GM19397 (cell line): ENCODE results near the gene LSMEM2.
A peak's percentile ranks its signal among the peaks of the same experiment; 100 is the strongest.
"Not testable (repeated sequence)": the region's sequence is repeated elsewhere in the genome, so short reads cannot be mapped to it uniquely, and the experiment has no call there.

Experiments used
- ATAC-seq: cut with Tn5 transposase; IDR thresholded peaks from one replicate; pipeline ENCODE4 v1.9.1; 2021; ENCODE audit warnings: mild to moderate bottlenecking, moderate library complexity; ENCODE audit not compliant: unreplicated experiment

The LSMEM2 gene

DNA sequence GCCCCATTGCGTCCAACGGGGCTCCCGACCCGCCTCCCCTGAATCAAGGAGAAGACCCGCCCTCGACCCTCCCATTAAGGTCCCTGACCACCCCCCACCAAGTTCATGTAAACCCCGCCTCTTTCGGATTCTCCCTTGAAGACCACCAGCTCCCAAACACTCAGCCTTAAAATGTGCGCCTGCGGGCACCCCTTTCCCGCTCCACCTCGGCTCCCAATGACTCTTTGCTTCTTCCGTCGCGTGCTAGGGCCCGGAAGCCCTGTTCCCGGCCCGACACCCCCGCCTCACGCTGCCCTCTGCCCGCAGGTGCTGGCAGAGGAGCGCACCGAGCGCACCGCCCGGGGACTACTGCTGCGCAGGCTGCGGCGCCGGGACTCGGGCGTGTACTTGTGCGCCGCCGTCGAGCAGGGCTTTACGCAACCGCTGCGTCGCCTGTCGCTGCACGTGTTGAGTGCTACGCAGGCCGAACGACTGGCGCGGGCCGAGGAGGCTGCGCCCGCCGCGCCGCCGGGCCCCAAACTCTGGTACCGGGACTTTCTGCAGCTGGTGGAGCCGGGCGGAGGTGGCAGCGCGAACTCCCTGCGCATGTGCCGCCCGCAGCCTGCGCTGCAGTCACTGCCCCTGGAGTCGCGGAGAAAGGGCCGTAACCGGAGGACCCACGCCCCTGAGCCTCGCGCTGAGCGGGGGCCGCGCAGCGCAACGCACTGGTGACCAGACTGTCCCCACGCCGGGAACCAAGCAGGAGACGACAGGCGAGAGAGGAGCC, 2.7 kb upstream of the LSMEM2 start:
- no peak for ATAC-seq

DNA sequence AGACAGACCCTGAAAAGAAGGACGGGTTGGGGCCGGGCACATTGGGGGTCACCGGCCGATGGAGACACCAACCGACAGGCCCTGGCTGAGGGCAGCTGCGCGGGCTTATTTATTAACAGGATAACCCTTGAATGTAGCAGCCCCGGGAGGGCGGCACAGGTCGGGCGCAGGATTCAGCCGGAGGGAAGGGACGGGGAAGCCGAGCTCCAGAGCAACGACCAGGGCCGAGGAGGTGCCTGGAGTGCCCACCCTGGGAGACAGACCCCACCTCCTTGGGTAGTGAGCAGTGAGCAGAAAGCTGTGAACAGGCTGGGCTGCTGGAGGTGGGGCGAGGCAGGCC, 2.2 kb upstream of the LSMEM2 start:
- ATAC-seq, result no peak

DNA sequence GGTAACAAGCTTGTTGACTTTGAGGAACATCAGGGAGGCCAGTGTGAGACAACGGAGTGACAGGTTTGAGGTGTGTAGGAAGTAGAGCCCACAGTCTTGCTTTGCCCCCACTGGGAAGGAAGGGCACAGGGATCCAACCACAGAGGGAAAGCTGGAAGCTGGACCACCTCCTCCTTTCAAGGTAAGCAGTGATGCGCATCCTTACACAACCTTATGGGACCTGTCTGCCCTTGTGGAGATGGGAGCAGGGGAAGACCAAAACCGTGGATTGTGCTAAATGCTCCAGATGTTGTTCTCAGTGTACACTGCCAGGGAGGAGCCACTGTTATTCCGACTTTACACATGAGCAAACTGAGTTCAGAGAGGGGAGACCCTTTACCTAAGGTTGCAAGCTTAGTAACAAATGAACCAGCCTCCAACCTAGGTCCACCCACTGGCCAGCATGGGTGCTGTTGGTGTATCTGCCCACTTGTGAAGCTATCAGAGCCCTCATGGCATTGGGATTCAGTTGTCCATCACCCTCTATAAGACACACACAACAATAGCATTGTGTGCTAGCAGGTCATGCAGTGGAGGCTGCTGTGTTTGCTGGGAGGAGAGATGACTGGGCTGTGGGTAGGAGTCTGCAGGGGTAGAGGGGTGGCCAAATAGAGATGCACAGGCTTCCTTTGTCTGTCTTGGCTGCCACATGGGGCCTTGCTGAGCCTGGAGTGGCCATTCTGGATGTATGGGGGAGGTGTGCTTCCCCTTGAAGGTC, 586 bp upstream of the LSMEM2 start:
- no peak for ATAC-seq

DNA sequence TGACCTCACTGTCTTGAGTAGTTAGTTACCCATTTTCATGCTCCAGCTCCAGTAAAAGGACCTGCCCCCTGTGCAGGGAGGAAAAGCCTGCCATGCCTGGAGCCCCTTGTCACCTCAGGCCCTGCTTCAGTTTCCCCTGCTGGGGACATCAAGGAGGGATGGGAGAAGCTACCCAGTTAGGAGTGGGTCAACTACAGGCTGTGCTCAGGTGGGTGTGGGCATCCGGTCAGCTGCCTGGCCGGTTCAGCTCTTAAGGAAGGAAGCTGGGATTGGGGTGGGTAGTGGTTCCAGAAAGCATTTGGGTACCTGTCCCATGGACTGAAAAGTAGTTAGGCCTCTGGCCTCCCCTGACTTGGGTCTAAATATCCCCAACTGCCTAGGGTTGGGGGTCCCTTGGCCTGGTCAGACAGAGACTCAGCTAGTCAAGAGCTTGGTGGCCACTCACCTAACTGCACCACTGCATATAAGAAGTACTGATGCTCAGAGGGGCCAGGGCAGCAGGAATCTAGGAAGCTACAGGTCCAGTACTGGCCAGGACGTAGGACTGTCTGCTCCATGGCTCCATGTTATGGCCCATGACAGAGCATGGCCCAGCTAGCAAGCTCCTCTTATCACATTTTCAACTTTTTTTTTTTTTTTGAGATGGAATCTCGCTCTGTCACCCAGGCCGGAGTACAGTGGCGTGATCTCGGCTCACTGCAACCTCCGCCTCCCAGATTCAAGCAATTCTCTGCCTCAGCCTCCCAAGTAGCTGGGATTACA, 549 bp downstream of the LSMEM2 start:
- no peak for ATAC-seq

DNA sequence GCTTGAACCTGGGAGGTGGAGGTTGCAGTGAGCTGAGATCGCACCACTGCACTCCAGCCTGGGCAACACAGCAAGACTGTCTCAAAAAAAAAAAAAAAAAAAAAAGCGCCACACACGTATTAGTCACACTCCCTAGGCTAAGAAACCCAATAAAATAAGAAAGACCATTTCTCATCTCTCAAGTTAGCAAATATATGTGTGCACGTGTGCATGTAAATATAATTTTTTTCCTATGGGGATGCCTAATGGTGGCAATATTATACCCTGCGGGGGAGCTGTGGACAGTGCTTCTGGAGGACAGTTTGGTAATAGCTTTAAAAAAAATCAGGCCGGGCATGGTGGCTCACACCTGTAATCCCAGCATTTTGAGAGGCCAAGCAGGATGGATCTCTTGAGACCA, 5.2 kb downstream of the LSMEM2 start:
- not testable (repeated sequence) for ATAC-seq

DNA sequence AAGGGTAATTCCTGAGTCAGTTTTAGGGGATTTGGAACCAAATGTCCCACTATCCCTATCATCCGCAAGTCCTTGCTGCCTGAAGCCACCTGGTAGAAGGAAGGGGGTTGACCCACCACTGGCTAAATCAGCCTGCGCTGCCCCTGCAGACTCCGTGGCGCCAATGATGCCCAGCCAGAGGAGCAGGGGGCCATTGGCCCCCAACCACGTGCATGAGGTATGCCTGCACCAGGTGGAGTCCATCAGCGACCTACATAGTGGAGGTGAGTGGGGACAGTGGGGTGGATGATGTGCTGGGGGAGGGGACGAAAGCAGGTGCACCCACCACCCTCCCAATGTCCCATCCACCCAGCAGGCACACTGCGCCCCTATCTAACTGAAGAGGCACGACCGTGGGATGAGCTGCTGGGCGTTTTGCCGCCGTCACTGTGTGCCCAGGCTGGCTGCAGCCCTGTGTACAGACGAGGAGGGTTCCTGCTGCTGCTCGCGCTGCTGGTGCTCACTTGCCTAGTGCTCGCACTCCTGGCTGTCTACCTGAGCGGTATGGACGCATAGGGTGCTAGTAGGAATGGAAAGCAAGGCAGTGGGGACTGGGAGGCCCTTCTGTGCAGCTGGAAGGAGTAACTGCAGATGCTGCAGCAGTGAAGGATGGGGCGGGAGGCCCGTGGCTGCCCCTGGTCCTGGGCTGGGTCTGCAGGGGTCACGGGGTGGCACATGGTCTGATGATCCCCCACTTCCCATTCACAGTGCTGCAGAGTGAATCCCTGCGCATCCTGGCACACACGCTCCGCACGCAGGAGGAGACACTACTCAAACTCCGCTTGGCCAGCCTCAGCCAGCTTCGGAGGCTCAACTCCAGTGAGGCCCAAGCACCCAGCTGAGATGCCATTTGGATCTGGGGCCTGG, 7.7 kb downstream of the LSMEM2 start:
- ATAC-seq, result no peak

DNA sequence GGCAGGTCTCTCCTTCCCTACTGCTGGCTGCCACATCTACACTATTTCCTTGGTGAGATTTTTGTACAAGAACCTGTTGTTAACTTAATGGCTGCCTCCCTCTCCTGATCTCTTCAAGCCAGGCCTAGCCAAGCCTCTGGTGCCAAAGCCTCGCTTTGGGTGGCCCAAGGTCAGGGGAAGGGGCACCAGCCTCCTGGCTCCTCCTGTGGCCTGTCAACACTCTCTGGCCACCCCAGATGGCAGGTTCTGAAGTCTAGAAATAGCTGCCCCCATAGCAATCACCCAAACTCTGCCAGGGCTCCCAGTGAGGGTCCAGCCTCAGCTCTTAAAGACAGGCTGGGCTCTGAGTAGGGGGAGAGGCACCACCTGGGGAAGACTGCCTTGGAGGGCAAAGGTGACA, 8.4 kb downstream of the LSMEM2 start:
- no peak for ATAC-seq

DNA sequence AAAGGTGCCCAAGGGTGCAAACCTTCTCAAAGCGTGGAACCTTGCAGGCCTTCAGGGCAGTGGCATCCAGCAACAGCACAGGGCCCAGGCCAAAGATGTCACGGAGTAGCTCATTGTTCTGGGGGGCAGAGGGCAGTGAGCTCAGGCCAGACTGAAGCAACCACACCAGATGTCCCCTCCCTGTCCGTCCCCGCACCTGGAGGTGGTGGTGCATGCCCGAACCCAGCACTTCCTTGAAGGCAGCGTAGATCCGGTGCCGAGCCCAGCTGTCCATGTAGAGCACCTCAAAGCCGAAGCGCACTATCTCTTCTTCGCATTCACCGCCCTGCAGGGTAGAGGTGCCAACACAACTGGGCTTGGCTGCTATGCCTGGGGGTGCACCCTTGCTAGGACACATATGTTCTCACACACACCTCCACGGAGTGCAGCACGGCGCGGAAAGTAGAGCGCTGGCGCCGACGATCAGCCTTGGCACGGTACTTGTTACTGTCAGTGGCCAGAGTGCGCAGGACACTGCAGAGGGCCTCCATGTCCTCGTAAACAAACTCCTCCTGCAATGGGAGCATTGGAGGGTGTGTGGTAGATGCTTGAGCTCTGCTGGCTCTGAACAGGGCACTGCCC, 9.6 kb downstream of the LSMEM2 start:
- no peak for ATAC-seq

DNA sequence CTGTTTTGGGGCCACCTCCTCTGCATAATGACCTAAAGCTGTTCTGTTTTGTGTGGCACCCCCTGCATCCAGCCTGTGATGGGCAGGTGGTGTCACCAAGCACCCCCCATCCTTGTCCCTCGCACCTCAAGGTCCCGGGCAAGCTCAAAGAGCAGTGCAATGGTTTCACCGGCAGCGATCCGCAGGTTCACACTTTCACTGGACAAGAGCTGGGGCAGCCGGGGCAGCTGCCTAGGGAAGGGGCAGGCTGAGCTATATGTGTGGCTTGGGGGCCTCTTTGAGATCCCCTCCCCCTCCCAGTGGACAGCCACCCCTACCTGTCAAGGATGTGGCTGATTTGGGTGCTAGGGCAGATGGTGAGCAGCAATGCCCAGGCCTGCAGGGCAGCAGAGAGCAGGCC, 10.2 kb downstream of the LSMEM2 start:
- ATAC-seq, result no peak

DNA sequence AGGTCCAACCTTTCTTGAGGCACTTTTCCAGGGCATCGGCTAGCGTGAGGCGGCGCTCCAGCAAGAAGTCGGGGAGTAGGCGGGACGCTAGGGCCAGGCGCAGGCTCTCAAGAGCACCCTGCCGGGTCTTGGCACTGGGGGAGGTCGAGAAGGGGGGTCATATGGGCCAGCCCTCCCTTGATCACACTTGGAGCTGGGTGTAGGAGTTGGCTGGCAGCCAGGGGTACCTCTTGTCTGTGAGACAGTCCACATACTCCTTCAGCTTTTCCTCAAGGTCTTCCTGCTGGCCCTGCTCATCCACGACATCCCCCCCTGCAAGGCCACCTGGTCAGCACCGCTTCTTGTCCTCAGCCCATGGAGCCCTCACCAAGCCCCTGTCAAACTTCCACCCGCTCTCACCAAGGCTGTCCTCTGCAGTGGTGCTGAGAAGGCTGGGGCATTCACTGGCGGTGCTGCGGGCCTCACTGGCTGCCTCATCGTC, 11.3 kb downstream of the LSMEM2 start:
- ATAC-seq, result no peak

DNA sequence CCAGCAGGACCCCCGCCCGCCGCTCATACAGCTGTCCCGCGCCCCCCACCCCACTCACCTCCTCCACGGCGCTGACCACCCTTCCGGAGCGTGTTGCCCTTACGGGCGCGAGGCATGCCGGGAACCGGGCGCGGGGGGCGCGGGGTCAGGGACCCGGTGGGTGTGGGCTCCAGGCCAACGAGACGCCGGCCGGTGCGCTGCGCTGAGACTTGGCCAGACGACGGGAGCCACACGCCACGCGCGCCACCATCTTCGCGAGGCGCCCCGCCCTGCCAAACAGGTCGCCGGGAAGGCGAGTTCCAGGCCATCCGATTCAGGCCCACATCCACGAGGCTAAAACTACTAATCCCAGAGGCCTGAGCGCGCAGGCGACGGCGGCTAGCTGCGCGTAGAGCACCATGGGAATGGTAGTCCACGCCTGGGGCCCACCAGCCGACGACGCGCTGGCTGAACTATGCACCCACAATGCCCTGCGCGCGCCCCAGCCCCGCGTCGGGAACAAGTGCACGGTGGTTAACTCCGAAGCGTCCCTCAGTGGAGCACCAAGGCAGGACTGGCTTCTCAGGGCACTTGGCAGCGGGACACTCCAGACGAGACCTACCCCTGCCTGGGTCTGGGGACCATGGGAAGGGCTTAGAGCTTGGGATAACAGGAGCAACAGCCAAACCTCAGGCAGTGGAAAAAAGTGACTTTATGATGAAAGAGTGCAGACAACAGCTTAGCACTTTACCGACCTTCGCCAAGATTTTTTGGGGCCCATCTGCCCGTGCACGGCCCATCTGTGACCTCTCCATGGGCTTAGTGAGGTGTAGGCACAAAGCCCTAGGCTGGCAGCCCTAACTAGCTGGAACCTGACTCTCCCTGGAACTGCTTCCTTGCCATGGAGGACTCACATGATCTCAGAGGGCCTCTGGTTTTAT, 13.5 kb downstream of the LSMEM2 start, which contains the start of gene IFRD2:
IFRD2 (minus strand) TSS at position 271 of the 920 bp plus-strand sequence; CDS start at position 116, 155 bp downstream.
- ATAC-seq, result peak; percentile 94

DNA sequence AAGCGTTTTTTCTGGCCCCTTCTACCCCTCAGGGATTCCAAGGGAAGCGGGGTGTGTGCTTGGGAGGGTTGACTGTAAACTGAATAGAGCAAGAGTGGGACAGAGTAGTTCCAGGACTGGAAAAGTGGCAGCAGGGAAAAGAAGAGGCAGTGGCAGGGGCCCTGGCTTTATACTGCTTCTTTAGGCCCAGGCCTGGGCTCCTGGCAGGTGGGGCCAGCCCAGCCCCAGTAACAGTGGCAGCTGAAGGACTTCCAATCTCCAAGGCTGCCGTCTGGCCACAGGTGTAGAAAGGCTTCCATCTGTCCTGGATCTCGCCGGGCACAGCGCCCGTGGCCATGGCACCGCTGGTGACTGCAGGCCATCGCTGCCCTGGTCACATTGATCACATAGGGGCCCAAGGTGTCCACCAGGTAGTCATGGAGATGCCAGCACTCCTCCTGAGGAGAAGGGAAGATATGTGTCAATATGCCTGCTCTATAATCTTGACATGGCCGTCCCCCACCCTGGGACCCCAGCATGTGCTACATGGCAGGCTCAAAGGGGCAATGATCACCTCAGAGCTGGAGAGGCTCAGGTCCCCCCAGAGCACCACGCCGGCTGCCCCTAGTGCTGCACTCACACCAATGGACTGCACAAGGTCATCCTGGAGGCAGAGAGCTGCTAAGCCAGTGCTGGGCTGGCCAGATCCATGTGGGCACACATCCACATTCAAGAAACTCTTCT, 14.4 kb downstream of the LSMEM2 start:
- no peak for ATAC-seq

DNA sequence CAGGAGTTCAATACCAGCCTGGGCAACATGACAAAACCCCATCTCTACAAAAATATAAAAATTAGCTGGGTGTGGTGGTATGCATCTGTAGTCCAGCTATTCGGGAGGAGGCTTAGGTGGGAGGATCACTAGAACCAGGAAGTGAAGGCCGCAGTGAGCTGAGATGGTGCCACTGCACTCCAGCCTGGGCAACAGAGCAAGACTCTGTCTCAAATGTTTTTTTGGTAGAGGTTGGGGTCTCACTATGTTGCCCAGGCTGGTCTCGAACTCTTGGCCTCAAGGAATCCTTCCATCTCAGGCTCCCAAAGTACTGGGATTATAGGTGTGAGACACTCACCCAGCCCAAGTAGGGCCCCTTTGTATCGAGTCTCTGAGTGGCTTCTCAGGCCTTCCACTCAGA, 15.2 kb downstream of the LSMEM2 start:
- ATAC-seq, result no peak

DNA sequence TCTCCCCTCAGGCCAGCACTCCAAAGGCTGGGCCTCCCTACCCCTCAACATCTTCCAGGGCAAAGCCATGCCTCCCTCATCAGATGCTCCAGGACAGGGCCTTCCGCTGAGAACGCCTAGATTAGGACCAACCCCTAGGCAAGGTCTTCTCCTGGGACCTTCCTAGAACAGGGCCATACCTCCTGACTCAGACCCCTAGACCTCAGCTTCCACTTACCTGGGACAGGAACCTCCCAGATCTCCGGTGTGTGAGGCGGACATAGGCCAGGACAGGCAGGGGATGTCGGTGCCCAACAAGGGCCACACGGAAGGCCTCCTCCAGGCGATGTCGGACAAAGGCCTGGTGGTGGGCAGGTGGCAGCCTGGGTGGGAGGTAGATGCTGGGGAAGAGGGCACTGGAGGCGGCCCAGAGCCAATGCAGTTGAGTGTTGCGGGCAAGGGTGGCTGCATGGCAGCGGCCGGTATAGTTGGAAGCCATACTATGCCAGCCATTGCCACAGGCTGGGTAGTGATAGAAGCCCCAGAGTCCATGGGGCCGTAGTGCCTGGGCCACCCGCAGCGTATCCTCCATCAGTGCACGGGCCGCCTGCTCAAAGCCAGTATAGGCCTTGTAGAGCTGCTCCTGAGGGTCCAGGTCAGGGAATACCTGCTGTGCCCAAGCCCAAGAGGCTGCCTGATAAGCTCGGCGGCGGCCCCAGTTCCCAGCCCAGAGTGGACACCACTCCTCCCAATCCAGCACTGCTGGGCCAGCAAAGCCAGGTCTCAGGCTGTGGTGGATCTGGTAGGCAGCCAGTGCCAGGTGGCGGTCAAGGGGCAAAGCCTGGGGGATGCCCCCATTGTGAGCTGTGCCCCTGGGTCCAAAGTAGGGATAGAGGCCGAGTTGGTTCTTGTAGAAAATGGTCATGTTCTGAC, 15.9 kb downstream of the LSMEM2 start:
- no peak for ATAC-seq

DNA sequence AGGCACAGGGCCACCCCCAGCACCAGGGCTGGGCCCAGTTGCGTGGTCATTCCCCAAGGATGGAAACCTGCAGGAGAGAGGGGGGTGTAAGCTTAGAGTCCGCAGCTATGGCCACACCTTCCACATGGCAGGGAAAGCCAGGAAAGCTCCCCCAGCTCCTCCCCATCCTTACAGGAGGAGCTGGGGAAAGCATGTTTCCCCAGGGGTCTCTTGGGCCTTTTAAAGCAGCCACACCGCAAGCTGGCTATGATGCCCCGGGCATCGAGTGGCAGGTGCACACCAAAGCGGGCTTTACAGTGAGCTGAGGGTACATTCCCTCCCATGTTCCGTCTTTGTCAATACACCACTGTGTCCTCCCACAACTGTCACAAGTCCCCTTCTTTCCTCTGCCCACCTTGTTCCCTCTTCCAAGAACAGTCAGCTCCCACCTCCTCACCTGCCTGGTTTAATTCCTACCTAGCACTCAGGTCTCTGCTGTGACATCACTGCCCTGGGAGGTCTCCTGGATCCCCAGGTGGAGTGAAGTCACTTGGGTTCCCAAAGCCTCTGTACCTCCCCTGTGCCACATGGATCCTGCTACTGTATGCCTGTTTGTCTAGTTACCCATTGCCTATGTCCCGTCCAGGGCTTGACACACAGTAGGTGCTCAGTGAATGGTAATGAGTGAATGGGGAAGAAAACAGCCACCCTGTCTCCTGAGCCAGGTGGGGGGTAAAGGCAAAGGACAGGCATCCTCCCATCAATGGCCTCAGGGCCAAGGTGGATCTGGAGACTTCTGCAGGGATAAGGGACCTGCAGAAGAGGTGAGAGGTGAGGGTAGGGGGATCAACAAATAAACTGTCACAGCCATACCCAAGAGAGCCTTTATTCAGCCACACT, 16.9 kb downstream of the LSMEM2 start:
- no peak for ATAC-seq

DNA sequence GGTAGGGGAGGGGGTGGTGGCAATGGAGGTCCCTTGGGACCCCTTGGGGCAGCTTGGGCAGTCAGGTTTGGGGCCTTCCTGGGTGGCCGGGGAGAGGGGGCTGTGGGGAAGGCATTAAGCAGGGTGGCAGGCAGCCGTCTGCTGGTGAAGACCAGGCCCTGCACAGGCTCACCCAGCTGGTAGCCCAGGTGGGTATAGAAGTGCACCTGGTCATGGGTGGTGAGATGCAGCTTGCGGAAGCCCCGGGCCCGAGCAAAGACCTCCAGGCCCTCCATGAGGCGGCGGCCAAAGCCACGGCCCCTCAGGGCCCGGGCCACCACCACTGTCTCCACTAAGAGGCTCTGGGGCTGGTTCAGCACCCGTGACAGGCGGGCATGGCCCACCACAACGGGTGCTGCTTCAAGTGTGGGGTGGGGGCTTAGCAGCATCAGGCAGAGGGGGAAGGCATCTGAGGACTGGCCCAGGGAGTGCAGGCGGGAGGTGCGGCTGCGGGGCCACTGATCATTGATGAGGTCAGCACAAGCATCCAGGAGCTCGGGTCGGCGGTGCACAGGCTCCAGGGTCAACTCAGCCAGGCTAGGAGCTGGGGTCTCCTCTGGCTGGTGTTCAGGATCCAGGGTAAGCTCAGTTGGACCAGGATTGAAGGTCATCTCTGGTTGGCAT, 18.0 kb downstream of the LSMEM2 start:
- ATAC-seq, result no peak
